T-helper 22 cell (primary cell): ENCODE measurements around the gene CTDP1.

ENCODE experiments used
- DNase-seq: peaks from one replicate; pipeline ENCODE4 v3.0.0-alpha.2; 2020; ENCODE audit warnings: low read depth

CTDP1 gene

GRCh38 chr18:79766308-79766707 is 86.7 kb downstream of the CTDP1 start:
- no peak for DNase-seq

DNA sequence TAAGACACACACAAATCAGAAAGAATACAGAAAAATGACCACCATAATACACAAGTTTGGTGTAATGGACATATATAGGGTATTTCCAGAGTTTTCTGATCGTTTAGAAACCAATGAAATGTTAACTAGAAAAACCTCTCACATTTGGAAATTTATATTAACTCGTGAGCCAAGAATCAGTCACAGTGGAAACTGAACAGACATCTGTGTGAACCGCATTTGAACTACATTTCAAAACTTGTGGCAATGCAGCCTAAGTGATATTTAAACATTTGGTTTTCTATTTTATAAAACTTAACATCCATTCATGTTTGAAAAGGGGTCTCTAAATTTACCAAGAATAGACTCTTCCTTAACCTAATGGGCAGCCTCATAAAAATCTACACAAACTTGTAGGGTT is 89.1 kb downstream of the CTDP1 start:
- DNase-seq = no peak

GRCh38 chr18:79769698-79770500 is 90.3 kb downstream of the CTDP1 start:
- no peak for DNase-seq

DNA sequence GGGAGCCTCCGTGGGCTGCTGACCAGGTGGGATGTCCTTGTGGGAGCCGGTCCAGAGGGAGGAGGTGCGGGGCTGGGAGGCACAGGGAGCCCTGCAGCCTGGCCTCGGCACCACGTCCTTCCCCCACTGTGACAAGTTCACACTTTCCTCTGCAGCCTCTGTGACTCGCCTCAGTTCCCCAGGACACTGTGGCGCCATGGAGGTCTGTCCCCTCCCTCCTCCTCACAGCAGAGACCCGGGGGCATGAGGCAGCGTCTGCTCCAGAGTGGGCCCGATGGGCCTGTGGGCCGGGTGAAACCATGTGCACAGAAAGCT is 90.9 kb downstream of the CTDP1 start:
- DNase-seq = no peak

GRCh38 chr18:79770826-79771225 is 91.2 kb downstream of the CTDP1 start:
- DNase-seq = no peak

DNA sequence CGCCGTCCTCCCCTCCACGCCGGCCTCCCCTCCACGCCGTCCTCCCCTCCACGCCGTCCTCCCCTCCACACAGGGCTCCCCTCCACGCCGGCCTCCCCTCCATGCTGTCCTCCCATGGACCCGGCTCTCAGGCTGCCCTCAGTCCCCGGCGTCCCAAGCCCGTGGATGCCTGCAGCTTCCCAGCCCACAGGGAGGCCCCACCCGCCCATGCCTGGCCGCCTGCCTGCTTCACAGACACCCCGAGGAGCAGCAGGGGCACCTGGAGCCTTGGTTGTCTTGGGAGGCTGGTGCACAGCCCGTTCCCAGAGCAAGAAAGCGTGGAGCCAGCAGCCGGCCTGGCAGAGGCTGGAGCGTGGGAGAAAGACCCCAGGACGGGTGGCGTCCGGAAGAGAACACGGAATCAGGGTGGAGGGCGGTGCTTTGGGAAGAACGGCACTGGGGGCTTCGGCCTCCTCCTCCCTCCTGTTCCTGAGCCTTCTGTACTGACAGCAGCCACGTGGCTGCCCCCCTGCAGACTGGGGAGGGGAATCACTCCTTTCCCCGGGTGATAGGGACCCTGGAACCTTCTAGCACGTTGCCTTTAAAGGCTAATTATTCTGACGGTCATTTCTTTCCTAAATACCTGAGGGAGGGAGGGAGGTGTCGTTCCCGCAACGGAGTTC is 92.0 kb downstream of the CTDP1 start:
- DNase-seq = no peak

DNA sequence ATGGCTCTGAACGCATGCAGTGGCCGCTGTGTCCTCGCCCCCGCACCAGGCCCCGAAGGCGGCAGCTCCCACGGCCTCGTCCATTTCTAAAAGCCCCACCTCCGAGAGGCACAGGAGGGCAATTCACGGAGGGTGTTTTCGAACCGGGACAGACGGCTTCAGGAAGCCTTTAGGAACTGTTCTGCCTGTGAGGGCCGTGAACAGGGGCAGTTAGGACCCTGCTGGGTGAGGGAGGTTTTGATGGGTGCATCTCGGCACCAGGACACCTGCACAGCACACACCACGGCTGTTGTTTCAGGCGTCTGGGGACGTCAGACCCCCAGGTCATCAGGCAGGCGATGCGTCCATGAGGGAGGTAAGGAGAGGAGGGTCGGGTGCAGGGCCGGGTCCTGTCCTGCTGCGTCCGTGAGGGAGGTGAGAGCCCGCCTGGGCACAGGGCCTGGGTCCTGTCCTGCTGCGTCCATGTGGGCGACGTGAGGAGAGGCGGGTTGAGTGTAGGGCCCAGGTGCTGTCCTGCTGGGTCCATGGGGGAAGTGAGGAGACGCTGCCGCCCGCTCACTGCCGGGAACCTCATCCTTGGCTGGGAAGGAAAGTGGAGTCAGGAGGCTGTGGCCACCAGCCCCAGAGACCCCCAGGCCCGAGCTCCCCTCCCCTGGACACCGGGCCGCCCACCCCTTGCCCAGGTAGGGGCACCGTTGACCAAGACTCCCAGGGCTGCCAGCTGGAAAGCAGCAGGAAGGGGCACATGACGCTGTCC is 92.7 kb downstream of the CTDP1 start:
- no peak for DNase-seq

- DNase-seq = no peak
Measured at GRCh38 chr18:79772865-79773696, 93.5 kb downstream of the CTDP1 start.

DNA sequence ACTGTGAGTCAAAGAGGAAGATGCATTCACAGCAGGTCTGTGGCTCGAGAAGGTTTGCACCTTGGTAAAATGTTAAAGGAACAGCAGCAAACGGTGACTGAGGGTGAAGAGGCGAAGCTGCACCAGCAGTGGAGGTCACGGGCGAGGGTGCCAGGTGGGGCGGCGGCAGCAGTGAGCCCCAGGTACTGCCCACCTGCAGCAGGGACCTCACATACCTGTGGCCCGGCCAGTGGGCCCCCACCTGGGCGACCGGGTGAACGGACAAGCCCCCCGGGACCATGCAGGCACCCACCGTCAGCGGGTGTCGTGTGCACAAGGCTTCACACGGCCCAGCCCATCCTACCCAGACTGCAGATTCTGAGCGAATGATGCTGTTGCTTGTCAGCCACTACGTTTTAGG is 94.5 kb downstream of the CTDP1 start:
- no peak for DNase-seq

DNA sequence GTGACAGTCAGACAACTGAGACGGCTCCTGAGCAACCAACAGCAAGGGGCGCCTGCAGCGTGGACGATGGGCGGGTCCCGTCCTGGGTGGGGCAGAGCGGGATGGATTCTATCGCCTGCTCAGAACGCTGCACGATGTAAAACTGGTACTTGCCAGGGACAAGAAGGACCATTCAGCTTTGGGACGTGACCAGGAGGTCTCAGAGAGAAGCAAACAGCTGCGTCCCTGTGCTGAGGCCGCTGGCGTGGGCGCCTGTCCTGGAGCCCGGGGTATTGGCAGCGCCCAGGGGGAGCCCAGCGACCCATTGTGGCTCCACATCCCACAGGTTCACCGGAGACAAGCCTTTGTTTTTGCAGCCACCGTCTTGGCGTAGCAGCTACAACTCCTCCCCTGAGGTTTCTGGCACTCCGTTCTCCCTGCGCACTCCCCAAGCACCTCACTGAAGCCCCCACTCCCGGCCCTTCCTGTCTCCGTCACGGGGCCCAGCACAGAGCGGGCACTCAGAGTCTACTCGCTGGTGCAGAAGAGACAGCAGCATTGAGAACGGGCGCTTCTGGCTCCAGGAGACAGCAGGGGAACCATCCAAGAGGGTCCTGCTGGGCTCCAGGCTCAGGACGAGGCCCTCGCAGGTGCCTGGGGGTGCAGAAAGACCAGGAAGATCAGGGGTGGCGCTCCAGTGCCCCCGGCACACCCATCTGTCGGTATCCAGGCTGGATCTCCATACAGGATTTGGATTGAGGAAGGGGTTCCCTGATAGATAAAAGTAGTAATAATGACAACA is 96.0 kb downstream of the CTDP1 start:
- no peak for DNase-seq

GRCh38 chr18:79776674-79777073 is 97.1 kb downstream of the CTDP1 start:
- no peak for DNase-seq

- DNase-seq = no peak
Measured at GRCh38 chr18:79778291-79778791, 98.7 kb downstream of the CTDP1 start.

DNA sequence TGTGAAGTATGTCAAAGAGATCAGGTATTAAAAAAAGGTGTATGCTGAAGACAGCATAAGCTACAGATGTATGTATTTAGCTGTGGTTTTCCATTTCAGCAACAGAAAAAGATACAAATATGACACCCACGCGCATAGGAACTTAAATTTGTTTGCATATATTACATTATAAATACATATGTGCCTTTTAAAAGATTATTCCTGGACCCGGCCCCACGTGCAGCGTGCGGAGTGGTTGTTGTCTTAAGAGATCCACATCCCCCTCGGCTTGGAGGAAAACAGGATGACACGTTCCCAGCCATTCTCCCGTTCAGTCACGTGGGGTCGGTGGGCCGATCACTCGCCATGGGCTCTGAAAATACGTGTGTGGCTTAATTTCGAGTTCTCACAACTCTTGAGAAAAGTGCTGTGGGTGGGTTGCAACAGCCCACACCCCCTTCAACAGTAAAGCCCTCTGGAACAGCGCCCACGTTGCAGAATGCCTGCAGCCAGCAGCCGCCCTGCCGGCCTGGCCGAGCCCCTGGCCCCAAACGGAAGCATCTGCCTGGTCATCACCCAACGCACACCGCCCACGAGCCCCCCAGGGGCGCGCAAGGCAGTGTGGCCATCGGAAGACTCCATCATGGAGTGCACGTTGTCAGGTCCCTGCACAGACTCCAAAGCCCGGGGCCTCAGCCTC is 99.6 kb downstream of the CTDP1 start:
- no peak for DNase-seq

DNA sequence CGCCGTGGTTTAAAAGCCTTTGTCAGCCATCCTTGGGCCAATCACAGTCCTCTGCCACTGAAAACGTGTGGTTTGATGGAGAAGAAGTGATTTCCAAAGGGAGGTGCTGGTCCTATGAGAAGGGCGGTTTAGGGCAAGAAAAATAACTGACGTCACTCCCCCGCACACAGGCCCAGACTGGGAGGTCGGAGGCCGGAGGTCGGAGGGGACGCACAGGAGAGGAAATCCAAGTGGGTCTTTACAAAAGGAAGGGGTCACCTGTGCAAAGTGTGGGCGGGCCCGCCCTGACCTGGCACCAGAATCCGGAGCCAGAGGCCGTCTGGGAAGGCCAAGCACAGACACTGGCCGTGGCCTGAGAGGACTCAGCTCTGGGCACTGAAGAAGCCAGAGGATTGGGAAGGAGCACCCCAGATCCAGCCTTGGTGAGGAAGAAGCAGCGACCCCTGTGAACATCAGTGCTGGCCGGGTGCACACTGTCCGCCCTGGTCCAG is 100.1 kb downstream of the CTDP1 start:
- DNase-seq = no peak

GRCh38 chr18:79780547-79780946 is 100.9 kb downstream of the CTDP1 start:
- no peak for DNase-seq

- no peak for DNase-seq
Measured at GRCh38 chr18:79781331-79781941, 101.8 kb downstream of the CTDP1 start.

DNA sequence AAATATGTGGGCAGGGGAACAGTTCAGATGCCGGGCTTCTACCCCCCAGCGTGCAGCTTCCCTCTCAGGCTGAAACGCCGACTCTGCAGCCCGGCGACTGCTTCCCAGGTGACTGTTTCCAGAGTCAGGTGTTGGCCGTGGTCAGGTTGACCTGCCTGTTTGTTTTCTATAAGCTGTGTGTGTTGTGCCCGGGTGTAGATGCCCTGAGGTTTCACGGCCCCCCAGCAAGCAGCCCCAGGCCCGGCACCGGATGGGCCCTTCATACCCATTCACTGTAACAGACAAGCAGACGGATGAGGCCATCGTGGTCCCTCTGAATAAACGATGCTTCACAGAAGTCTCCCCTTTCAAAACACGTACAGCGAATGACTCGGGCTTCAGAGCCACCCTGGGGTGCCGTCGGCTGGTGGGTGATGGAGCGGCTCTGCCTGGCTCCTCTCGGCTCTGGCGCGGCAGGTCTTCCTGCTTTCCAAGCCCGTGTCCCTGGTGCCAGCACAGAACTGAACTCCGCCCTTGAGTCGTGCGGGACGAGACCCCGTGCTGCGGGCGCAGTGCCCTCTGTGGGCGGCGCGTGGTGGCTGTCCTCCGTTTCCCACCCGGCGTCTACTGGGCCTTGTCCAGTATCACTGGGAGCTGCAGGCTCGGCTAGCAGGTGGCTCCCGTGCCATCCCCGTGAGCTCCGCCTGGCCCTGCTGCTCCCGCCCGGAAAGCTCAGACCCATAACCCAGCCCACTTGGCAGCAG is 103.1 kb downstream of the CTDP1 start:
- DNase-seq = no peak

GRCh38 chr18:79784071-79784913 is 104.7 kb downstream of the CTDP1 start:
- no peak for DNase-seq
